Kidney (tissue), 14 donors: ENCODE data around the gene CCDC88C. TPM values are rescaled to one million over a fixed set of nuclear protein-coding genes. Genes with fewer than 3 reads are reported as not detected.

Experiments used
- DNase-seq, 5 donors: peaks; one replicate each; pipeline ENCODE4 v3.0.0-alpha.2; 2013 to 2020
- FAIRE-seq: peaks from 2 replicates; lab custom pipeline; 2012; peaks lifted over from hg19 to GRCh38; lab: Jason Lieb, UNC
- H3K27ac ChIP-seq, 2 donors: one replicate each; pipeline ENCODE4 v1.7.0; 2013; ENCODE audit warnings: low read depth in 2 of 2, low read length in 2 of 2, inconsistent platforms in 1 of 2
- H3K27me3 ChIP-seq: one replicate; pipeline ENCODE4 v1.7.1; 2013; ENCODE audit warnings: low read length, inconsistent platforms; ENCODE audit not compliant: control insufficient read depth, insufficient read depth
- H3K36me3 ChIP-seq, 3 donors: one replicate each; pipeline versions ENCODE4 v1.7.0 to v1.7.1; 2013; ENCODE audit warnings: low read length in 3 of 3, control low read depth in 1 of 3, inconsistent platforms in 1 of 3; ENCODE audit not compliant: insufficient read depth in 3 of 3, control insufficient read depth in 2 of 3
- H3K4me1 ChIP-seq, 3 donors: one replicate each; pipeline versions ENCODE4 v1.7.0 to v1.7.1; 2013; ENCODE audit warnings: low read length in 3 of 3, inconsistent platforms in 1 of 3, low read depth in 1 of 3; ENCODE audit not compliant: control insufficient read depth in 2 of 3, insufficient read depth in 2 of 3
- H3K4me3 ChIP-seq, 3 donors: one replicate each; pipeline versions ENCODE4 v1.7.0 to v1.8.1; 2013; ENCODE audit warnings: low read length in 3 of 3, control low read depth in 1 of 3, inconsistent platforms in 1 of 3
- H3K9ac ChIP-seq, 3 donors: one replicate each; pipeline versions ENCODE4 v1.7.0 to v1.7.1; 2013; ENCODE audit warnings: low read length in 3 of 3, control low read depth in 1 of 3, inconsistent platforms in 1 of 3
- H3K9me3 ChIP-seq, 3 donors: one replicate each; pipeline versions ENCODE4 v1.7.0 to v1.7.1; 2013; ENCODE audit warnings: low read length in 3 of 3, control low read depth in 1 of 3, inconsistent platforms in 1 of 3; ENCODE audit not compliant: control insufficient read depth in 2 of 3, insufficient read depth in 1 of 3
- intact Hi-C: fragments of 100-400 bp; cut with DNase I; formaldehyde crosslinking; loops from one replicate; pipeline ENCODE4 v1.11.1; 2022
- polyA plus RNA-seq: library from polyadenylated mRNA; stranded (reverse); fragments of 350-450 nt; fragmentation: Illumina TruSeq; extraction: RNeasy Lipid Tissue Mini Kit (QIAGEN cat#74804); gene quantifications from one replicate; pipeline ENCODE4 v1.2.3, GENCODE V29; 2014; ENCODE audit warnings: low read depth, low replicate concordance; ENCODE audit not compliant: insufficient read depth
- total RNA-seq: library from RNA; stranded (reverse); fragmentation: NEBNext Ultra II Directional; extraction: Animal tissue kit (Norgen Biotek cat#: 25700); gene quantifications from one replicate; pipeline ENCODE4 v1.2.1, GENCODE V29; 2021
- TF ChIP-seq, protein P1 (sequence below): IDR thresholded peaks from 3 replicates; pipeline ENCODE4 v1.5.1; 2012; ENCODE audit warnings: mild to moderate bottlenecking, moderate library complexity, borderline replicate concordance; ENCODE audit not compliant: insufficient read depth; ENCODE audit errors: extremely low read depth
- donor health status: control.
- donor health status: control.
- donor health status: control.
- donor health status: control.
- donor health status: control.
- donor health status: DM: yes; HTN: yes; CAD: no.
- donor health status: Normal renal cell carcinoma (clear cell type).

The CCDC88C gene
- total and polyA plus RNA-seq, 2 donors from 2014 or later, result 6.6 to 32.8 TPM

DNA sequence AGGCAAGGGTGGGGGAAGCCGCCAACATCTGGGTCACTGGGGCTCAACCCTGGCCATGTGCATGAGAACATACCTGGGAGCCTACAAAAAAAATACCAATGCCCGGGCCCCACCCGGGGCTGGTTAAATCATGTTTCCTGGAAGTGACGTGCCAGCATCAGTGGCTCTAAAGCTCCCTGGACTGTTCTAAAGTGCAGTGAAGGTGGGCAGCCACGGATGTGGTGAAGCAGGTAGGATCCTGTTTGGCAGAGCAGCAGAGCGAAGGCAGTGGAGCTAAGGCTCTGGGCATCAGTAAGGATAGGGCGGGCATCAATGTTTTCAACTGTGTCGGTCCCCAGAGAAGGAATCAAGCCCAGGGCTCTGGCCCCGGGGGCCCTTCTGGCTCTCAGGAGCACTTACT is 172.6 kb downstream of the CCDC88C start:
- TF ChIP-seq, protein P1, sequence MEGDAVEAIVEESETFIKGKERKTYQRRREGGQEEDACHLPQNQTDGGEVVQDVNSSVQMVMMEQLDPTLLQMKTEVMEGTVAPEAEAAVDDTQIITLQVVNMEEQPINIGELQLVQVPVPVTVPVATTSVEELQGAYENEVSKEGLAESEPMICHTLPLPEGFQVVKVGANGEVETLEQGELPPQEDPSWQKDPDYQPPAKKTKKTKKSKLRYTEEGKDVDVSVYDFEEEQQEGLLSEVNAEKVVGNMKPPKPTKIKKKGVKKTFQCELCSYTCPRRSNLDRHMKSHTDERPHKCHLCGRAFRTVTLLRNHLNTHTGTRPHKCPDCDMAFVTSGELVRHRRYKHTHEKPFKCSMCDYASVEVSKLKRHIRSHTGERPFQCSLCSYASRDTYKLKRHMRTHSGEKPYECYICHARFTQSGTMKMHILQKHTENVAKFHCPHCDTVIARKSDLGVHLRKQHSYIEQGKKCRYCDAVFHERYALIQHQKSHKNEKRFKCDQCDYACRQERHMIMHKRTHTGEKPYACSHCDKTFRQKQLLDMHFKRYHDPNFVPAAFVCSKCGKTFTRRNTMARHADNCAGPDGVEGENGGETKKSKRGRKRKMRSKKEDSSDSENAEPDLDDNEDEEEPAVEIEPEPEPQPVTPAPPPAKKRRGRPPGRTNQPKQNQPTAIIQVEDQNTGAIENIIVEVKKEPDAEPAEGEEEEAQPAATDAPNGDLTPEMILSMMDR, result no peak
- no peaks in the 10 kb centered on the region for H3K36me3 ChIP-seq
- no peak overlapping the region for H3K27ac ChIP-seq
- FAIRE-seq (no peak), DNase-seq (no peak)
- H3K4me3 ChIP-seq, result no peak overlapping the region
- peaks cover 0 to 2% (median 0%) of the 10 kb centered on the region in 3 donors for H3K4me1 ChIP-seq
- no peaks in the 10 kb centered on the region for H3K9me3 ChIP-seq
- intact Hi-C loops, result no loop called here
- H3K9ac ChIP-seq, result no peak overlapping the region
- H3K27me3 ChIP-seq, result no peaks in the 10 kb centered on the region

DNA sequence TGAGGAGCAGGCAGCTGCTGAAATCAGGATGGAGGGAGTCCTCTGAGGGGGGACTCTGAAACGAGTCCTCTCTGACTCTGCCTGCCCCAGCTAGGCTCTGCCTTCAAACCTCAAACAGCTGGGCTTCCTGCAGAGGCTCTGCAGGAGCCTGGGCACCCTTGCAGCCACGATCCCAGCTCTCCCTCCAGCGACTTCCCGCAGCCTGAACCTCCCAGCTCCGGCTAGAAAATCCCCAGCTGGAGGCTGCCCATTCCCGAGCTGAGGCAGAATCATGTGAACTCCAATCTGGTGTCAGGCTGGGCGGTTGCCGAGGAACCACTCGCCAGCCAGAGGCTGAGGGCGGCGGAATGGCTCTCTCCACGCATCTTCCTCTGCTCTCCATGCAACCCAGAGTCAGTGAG is 173.1 kb downstream of the CCDC88C start, which contains the start of gene GPR68:
GPR68 (minus strand) TSS at position 204 of the 401 bp plus-strand sequence. CDS start 9,654 bp downstream, outside the sequence.
- TF ChIP-seq, protein P1, result no peak
- no peaks in the 10 kb centered on the region for H3K36me3 ChIP-seq
- no peak within 1 kb of the TSS for H3K9ac ChIP-seq
- H3K27me3 ChIP-seq, result no peaks in the 10 kb centered on the region
- intact Hi-C loops, result no loop called here
- no peaks in the 10 kb centered on the region for H3K4me1 ChIP-seq
- no peak within 1 kb of the TSS for H3K27ac ChIP-seq
- no peaks in the 10 kb centered on the region for H3K9me3 ChIP-seq
- no peak within 1 kb of the TSS for H3K4me3 ChIP-seq
- DNase-seq, result peak; percentile 57 to 82 (median 68)
- FAIRE-seq, result no peak

DNA sequence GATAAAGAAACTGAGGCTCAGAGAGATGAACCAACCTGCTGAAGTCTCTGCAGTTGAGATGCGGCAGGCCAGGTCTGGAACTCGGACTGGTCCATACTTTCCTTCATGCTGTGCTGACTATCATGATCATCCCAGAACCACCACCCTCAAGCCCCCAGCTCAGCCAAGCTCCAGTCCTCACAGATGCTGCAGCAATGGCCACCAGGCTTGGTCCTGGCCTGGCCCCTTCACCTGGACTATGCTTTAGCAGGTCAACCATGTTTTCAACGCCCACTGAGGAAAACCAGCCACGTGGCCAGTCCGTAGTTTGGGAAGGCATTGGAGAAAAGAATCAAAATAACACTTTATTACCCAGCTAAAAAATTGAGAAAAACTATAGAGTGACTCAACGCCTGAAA is 174.5 kb downstream of the CCDC88C start:
- TF ChIP-seq, protein P1, result no peak
- Histone ChIP-seq H3K9me3 (no peaks in the 10 kb centered on the region), H3K36me3 (no peaks in the 10 kb centered on the region), H3K4me3 (no peak overlapping the region), H3K27me3 (no peaks in the 10 kb centered on the region), H3K4me1 (no peaks in the 10 kb centered on the region), H3K27ac (no peak overlapping the region), H3K9ac (no peak overlapping the region)
- DNase-seq, result no peak
- intact Hi-C loops, result no loop called here
- no peak for FAIRE-seq

DNA sequence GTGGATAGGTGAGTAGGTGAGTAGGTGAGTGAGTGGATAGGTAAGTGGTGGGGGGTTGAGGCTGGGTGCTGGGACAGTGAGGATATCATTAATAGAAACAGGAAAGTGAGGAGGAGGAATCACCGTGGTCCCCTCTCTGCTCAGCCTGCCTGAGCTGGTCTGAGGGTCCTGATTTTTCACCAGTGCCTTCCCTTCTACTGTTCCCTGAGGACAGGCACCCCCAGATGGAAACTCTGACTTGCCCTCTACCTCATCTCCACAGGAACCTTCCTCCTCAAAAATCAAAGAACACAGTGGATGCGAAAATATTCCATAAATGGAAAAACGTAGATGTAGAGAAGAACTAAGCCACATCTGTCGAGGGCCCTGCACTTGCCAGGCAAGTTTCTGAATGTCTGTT is 175.0 kb downstream of the CCDC88C start:
- FAIRE-seq, result no peak
- Histone ChIP-seq H3K9me3 (no peaks in the 10 kb centered on the region), H3K36me3 (no peaks in the 10 kb centered on the region), H3K27ac (no peak overlapping the region), H3K27me3 (no peaks in the 10 kb centered on the region), H3K4me1 (no peaks in the 10 kb centered on the region), H3K4me3 (no peak overlapping the region), H3K9ac (no peak overlapping the region)
- DNase-seq, result no peak
- TF ChIP-seq, protein P1, result no peak
- intact Hi-C loops, result no loop called here
